Hepatocyte (in vitro differentiated cells): ENCODE results near the gene HOXD8. TPM values are rescaled to one million over a fixed set of nuclear protein-coding genes. Genes with fewer than 3 reads are reported as not detected.

ENCODE experiments used
- DNase-seq: peaks from one replicate; pipeline ENCODE4 v3.0.0-alpha.2; 2016; ENCODE audit warnings: low spot score
- H2AFZ ChIP-seq: fragments of 200-600 bp; sonication (generic); 2 replicates; pipeline ENCODE4 v1.6.0; 2016; ENCODE audit warnings: antibody characterized with exemption, mild to moderate bottlenecking
- H3K27ac ChIP-seq: fragments of 200-600 bp; sonication (generic); 2 replicates; pipeline ENCODE4 v1.5.1; 2016; ENCODE audit warnings: mild to moderate bottlenecking
- H3K27me3 ChIP-seq: fragments of 200-600 bp; sonication (generic); 2 replicates; pipeline ENCODE4 v1.6.1; 2016
- H3K36me3 ChIP-seq: fragments of 200-600 bp; sonication (generic); replicated peaks from 2 replicates; pipeline ENCODE4 v1.5.1; 2016; ENCODE audit warnings: low read depth; ENCODE audit not compliant: insufficient read depth
- H3K4me1 ChIP-seq: fragments of 200-600 bp; sonication (generic); 2 replicates; pipeline ENCODE4 v1.5.1; 2016; ENCODE audit warnings: mild to moderate bottlenecking, moderate library complexity; ENCODE audit not compliant: insufficient read depth
- H3K4me2 ChIP-seq: fragments of 200-600 bp; sonication (generic); 2 replicates; pipeline ENCODE4 v1.6.0; 2016
- H3K4me3 ChIP-seq: fragments of 200-600 bp; sonication (generic); 2 replicates; pipeline ENCODE4 v1.5.1; 2016; ENCODE audit warnings: mild to moderate bottlenecking
- H3K79me2 ChIP-seq: fragments of 200-600 bp; sonication (generic); 2 replicates; pipeline ENCODE4 v1.6.0; 2017; ENCODE audit warnings: mild to moderate bottlenecking
- H3K9me2 ChIP-seq: fragments of 200-600 bp; sonication (generic); replicated peaks from 2 replicates; pipeline ENCODE4 v1.6.0; 2017; ENCODE audit warnings: mild to moderate bottlenecking; ENCODE audit not compliant: insufficient read depth
- H3K9me3 ChIP-seq: fragments of 200-600 bp; sonication (generic); 2 replicates; pipeline ENCODE4 v1.5.1; 2016; ENCODE audit warnings: low read depth, mild to moderate bottlenecking
- H4K20me1 ChIP-seq: fragments of 200-600 bp; sonication (generic); 2 replicates; pipeline ENCODE4 v1.6.0; 2016; ENCODE audit warnings: mild to moderate bottlenecking; ENCODE audit not compliant: insufficient read depth, poor library complexity, severe bottlenecking
- EZH2 ChIP-seq: fragments of 200-600 bp; sonication (generic); IDR thresholded peaks from 2 replicates; pipeline ENCODE4 v1.6.1; 2016; ENCODE audit warnings: antibody characterized with exemption, mild to moderate bottlenecking, borderline replicate concordance
- EZH2phosphoT487 ChIP-seq: fragments of 200-600 bp; sonication (generic); IDR thresholded peaks from one replicate; pipeline ENCODE4 v1.6.1; 2018; ENCODE audit warnings: antibody characterized with exemption, mild to moderate bottlenecking, low read depth, moderate library complexity; ENCODE audit not compliant: unreplicated experiment, severe bottlenecking
- WGBS: methylation state at CpG from one replicate; pipeline ENCODE4 v1.1.6; 2016; ENCODE audit warnings: low lambda C conversion rate; ENCODE audit errors: missing lambda C conversion rate; 5-methylcytosine and 5-hydroxymethylcytosine counted together
- polyA plus RNA-seq: library from polyadenylated mRNA; unstranded; fragments of >200 nt; fragmentation: Nextera tagmentation; extraction: Ambion mirVana; gene quantifications from 2 replicates; pipeline ENCODE4 v1.2.1, GENCODE V29; 2016
- total RNA-seq: library from RNA; depleted of rRNA; stranded (reverse); fragments of >200 nt; gene quantifications from 2 replicates; pipeline ENCODE4 v1.2.3, GENCODE V29; 2014
- TF ChIP-seq, protein P1 (sequence below): fragments of 200-600 bp; sonication (generic); IDR thresholded peaks from 2 replicates; pipeline ENCODE4 v1.5.1; 2016; ENCODE audit warnings: antibody characterized with exemption, mild to moderate bottlenecking; ENCODE audit not compliant: poor library complexity

HOXD8 gene
- total and polyA plus RNA-seq, 2 experiments from 2014 or later = 1.3 TPM; not detected in 1

DNA sequence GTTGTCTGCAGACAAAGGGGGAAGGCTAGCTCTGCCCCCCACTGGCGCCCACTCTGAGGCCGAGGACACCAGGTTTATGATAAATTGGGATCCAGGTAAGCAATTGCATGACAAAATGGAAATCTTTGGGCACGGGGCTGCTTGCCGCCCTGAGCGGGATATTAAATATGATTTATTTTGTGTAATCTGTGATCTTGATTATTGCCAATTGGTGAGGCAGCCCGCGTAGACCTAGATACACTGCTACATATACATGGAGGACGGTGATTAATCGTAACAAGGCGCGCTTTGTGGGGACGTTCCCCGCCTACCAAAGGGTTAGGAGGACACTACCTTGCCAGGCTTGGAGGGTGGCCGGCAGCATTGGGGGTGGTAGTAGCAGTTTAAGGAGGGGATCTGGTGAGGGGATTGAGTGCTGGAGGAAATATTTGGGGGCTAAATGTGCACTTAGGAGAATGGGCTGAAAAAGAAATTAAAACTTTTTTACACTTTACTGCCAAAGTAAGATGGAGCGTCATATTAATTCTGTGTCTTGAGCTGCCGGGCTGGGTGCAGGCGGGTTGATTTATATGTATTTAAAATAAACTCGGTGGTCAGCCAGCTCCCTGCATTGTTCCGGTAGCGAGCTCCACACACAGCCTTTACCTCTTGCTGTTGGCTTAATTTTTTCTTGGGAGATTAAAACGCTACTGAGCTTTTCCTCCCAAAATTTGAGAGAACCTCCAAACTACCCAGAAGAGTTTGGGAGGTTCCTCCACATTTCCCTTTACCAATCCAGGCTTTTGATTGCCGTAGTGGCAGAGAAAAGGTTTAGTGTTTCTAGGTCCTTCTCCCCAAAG lies 31.7 kb downstream of the HOXD8 start:
- 19% methylated on average over 22 of the region's 22 CpGs for WGBS

DNA sequence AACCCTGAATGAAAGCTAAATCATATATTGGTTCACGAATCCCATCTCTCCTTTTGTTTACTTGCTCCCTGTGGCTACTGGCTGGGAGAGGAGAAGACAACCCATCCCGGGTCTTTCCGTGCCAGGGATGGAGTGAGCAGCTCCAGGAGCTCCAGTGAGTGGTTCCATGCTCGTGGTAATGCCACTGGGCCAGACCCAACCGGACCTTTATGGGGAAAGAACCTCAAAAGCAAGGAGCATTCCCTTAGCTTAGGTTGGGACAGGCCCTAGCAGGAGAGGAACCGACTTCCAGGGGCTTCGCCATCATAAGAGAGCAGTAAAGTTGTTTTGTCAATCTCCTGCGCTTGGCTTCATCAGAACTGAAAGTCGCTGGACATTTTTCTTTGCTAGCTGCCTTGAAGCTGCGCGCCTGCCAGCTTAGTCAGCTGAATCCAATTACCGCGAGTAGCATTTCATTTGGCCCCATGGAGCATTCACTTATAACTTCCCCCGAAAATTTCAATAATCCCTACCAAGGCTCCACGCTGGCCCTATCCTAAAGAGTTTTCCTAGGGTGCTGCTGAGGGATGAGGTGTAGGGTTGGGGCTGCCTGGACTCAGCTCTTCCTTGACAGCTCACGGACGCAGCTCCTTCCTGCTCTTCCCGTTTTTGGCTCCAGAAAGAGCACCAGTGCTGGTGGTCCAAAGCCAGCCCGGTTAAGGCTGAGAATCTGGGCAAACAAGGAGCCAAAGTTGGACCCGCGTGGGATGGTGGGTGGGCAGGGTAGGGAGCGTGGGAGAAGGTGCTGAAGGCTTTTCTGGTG lies 32.5 kb downstream of the HOXD8 start:
- Histone ChIP-seq H3K4me2 (peak overlapping the region; percentile 62), H3K9me3 (no peaks in the 10 kb centered on the region), H3K27ac (no peak overlapping the region), H3K4me3 (no peak overlapping the region), H2AFZ (no peak overlapping the region), H3K27me3 (peaks cover 100% of the 10 kb centered on the region), H3K36me3 (no peaks in the 10 kb centered on the region), H4K20me1 (no peaks in the 10 kb centered on the region), H3K9me2 (no peaks in the 10 kb centered on the region), H3K79me2 (no peaks in the 10 kb centered on the region), H3K4me1 (peaks cover 29% of the 10 kb centered on the region)
- DNase-seq = no peak
- no peak for TF ChIP-seq EZH2phosphoT487
- no peak for TF ChIP-seq EZH2
- TF ChIP-seq, protein P1, sequence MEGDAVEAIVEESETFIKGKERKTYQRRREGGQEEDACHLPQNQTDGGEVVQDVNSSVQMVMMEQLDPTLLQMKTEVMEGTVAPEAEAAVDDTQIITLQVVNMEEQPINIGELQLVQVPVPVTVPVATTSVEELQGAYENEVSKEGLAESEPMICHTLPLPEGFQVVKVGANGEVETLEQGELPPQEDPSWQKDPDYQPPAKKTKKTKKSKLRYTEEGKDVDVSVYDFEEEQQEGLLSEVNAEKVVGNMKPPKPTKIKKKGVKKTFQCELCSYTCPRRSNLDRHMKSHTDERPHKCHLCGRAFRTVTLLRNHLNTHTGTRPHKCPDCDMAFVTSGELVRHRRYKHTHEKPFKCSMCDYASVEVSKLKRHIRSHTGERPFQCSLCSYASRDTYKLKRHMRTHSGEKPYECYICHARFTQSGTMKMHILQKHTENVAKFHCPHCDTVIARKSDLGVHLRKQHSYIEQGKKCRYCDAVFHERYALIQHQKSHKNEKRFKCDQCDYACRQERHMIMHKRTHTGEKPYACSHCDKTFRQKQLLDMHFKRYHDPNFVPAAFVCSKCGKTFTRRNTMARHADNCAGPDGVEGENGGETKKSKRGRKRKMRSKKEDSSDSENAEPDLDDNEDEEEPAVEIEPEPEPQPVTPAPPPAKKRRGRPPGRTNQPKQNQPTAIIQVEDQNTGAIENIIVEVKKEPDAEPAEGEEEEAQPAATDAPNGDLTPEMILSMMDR = no peak
- WGBS = 10% methylated on average over 22 of the region's 22 CpGs

More for the DNA sequence above, 31.7 kb downstream of the HOXD8 start:
- no peak overlapping the region for H2AFZ ChIP-seq
- H3K9me3 ChIP-seq = no peaks in the 10 kb centered on the region
- H3K27me3 ChIP-seq = peaks cover 100% of the 10 kb centered on the region
- DNase-seq = no peak
- no peak overlapping the region for H3K4me3 ChIP-seq
- no peaks in the 10 kb centered on the region for H4K20me1 ChIP-seq
- peak overlapping the region; percentile 69 for H3K4me2 ChIP-seq
- no peak overlapping the region for H3K27ac ChIP-seq
- H3K4me1 ChIP-seq = peaks cover 30% of the 10 kb centered on the region
- H3K9me2 ChIP-seq = no peaks in the 10 kb centered on the region
- peak; percentile 56 for TF ChIP-seq EZH2
- TF ChIP-seq, protein P1 = no peak
- TF ChIP-seq EZH2phosphoT487 = peak; percentile 29
- H3K36me3 ChIP-seq = no peaks in the 10 kb centered on the region
- no peaks in the 10 kb centered on the region for H3K79me2 ChIP-seq

DNA sequence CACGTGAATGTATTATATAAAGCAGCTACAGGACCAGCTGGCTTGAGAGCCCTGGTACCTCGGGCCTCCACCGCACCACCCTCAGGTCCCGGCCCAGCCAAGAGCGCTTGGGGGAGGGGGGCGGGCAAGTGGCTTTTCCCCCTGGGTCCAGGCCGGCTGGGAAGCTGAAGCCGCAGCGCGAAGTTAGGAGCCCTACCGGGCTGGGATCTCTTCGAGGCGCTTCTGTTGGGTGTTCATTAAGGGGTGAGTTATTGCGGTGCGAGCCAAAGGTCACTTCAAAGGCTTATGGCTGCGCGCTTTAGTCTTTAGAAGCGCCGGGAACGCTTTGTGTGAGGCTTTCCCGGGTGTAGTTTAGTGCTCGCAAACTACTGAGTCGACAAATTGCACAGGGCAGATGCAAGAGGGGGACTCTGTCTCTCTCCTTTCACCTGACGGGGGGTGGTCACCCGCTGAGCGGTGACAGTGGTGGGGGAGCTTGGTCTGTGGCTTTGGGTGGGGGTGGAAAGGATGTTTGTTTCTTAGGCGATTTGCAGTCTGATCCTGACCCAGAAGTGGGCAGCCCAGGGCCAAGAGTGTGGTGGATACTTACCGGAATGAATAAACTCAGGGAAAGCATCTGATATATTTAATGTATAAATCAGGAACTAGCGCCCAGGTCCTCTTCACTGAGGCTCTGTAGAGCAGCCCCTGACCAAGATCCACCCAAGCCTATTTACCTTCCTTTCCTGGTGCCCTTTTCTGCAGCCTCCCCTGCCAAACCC lies 33.6 kb downstream of the HOXD8 start:
- no peaks in the 10 kb centered on the region for H3K36me3 ChIP-seq
- H4K20me1 ChIP-seq = no peaks in the 10 kb centered on the region
- H3K79me2 ChIP-seq = no peaks in the 10 kb centered on the region
- no peak overlapping the region for H3K27ac ChIP-seq
- H2AFZ ChIP-seq = no peak overlapping the region
- H3K9me3 ChIP-seq = no peaks in the 10 kb centered on the region
- WGBS = 3% methylated on average over 29 of the region's 29 CpGs
- H3K27me3 ChIP-seq = peaks cover 100% of the 10 kb centered on the region
- peaks cover 22% of the 10 kb centered on the region for H3K4me1 ChIP-seq
- H3K4me3 ChIP-seq = no peak overlapping the region
- H3K4me2 ChIP-seq = peak overlapping the region; percentile 62
- TF ChIP-seq, protein P1 = no peak
- TF ChIP-seq EZH2phosphoT487 (no peak), EZH2 (peak; percentile 48)
- no peaks in the 10 kb centered on the region for H3K9me2 ChIP-seq
- DNase-seq = no peak
